B cell (primary cell): ENCODE data around the gene AAMP. TPM values are rescaled to one million over a fixed set of nuclear protein-coding genes. Genes with fewer than 3 reads are reported as not detected.
A peak's percentile ranks its signal among the peaks of the same experiment; 100 is the strongest.

Source experiments
- ATAC-seq: fragments of 200-7000 bp; cut with Tn5 transposase; one replicate; pipeline ENCODE4 v1.10.0; 2021; ENCODE audit warnings: low read depth, mild to moderate bottlenecking, moderate number of reproducible peaks, moderate library complexity
- CTCF ChIA-PET: fragments of 350-600 bp; sonication (Branson Sonifier 250); formaldehyde crosslinking; loops from one replicate; lab custom pipeline; 2021; ENCODE audit warnings: antibody characterized with exemption, inconsistent platforms; lab: Charles Lee
- POLR2A ChIA-PET: fragments of 350-600 bp; sonication (Branson Sonifier 250); formaldehyde crosslinking; loops from one replicate; lab custom pipeline; 2021; ENCODE audit warnings: antibody characterized with exemption; lab: Charles Lee
- DNase-seq: peaks from one replicate; pipeline ENCODE4 v3.0.0; 2013
- H2AFZ ChIP-seq: 2 replicates; pipeline ENCODE4 v1.6.1; 2012; ENCODE audit warnings: mild to moderate bottlenecking, low read depth, low read length; ENCODE audit not compliant: insufficient read depth, poor library complexity, severe bottlenecking
- H3K27ac ChIP-seq, 2 donors: 1 replicate in 1 of 2; 2 replicates in 1 of 2; pipeline ENCODE4 v1.5.1; 2012 to 2013; ENCODE audit warnings: low read length in 2 of 2, mild to moderate bottlenecking in 2 of 2, moderate library complexity in 1 of 2
- H3K27me3 ChIP-seq, 4 experiments: fragments of 200-600 bp in 1 of 4; sonication (generic) in 1 of 4; replicated peaks in 1 of 4; 1 replicate in 2 of 4; 2 replicates in 2 of 4; pipeline versions ENCODE4 v1.6.1 to v1.7.0; 2013 to 2016; ENCODE audit warnings: low read length in 3 of 4, mild to moderate bottlenecking in 2 of 4, mixed read lengths in 1 of 4, moderate library complexity in 1 of 4; ENCODE audit not compliant: insufficient read depth in 4 of 4, control insufficient read depth in 3 of 4; ENCODE audit errors: control extremely low read depth in 1 of 4
- H3K36me3 ChIP-seq, 2 experiments: replicated peaks in 1 of 2; 1 replicate in 1 of 2; 2 replicates in 1 of 2; pipeline versions ENCODE4 v1.6.1 to v1.7.1; 2013; ENCODE audit warnings: low read length in 1 of 2; ENCODE audit not compliant: insufficient read depth in 2 of 2, control insufficient read depth in 1 of 2; ENCODE audit errors: control extremely low read depth in 1 of 2, extremely low read depth in 1 of 2
- H3K4me1 ChIP-seq, 2 donors: fragments of 200-600 bp in 1 of 2; sonication (generic) in 1 of 2; 1 replicate in 1 of 2; 2 replicates in 1 of 2; pipeline versions ENCODE4 v1.5.1 to v1.6.1; 2013 to 2017; ENCODE audit warnings: low read length in 2 of 2; ENCODE audit not compliant: control insufficient read depth in 2 of 2, insufficient read depth in 2 of 2
- H3K4me2 ChIP-seq: replicated peaks from 2 replicates; pipeline ENCODE3; 2012; ENCODE audit warnings: mild to moderate bottlenecking, low read depth, low read length; ENCODE audit not compliant: poor library complexity, severe bottlenecking
- H3K4me3 ChIP-seq, 5 experiments: fragments of 200-600 bp in 1 of 5; sonication (generic) in 1 of 5; 1 replicate in 3 of 5; 2 replicates in 2 of 5; pipeline versions ENCODE4 v1.5.1 to v1.7.0; 2011 to 2016; ENCODE audit warnings: low read length in 4 of 5, mild to moderate bottlenecking in 4 of 5, low read depth in 2 of 5, control low read depth in 1 of 5, moderate library complexity in 1 of 5; ENCODE audit not compliant: insufficient read depth in 1 of 5; ENCODE audit errors: control extremely low read depth in 1 of 5, extremely low read depth in 1 of 5
- H3K79me2 ChIP-seq: fragments of 200-600 bp; sonication (generic); one replicate; pipeline ENCODE4 v1.6.0; 2016; ENCODE audit warnings: low read length; ENCODE audit not compliant: control insufficient read depth, insufficient read depth
- H3K9ac ChIP-seq: fragments of 200-600 bp; sonication (generic); 2 replicates; pipeline ENCODE4 v1.6.1; 2017; ENCODE audit warnings: mild to moderate bottlenecking, low read length, moderate library complexity
- H3K9me3 ChIP-seq, 3 donors: one replicate each; pipeline versions ENCODE4 v1.6.1 to v1.7.1; 2013; ENCODE audit warnings: low read length in 2 of 3; ENCODE audit not compliant: control insufficient read depth in 2 of 3, insufficient read depth in 1 of 3; ENCODE audit errors: control extremely low read depth in 1 of 3
- H4K20me1 ChIP-seq: 2 replicates; pipeline ENCODE4 v1.6.0; 2012; ENCODE audit warnings: mild to moderate bottlenecking, low read length; ENCODE audit not compliant: insufficient read depth, control insufficient read depth, poor library complexity, severe bottlenecking
- H3K27ac Mint-ChIP-seq: one replicate; pipeline ENCODE4 v1.8.0; 2021; ENCODE audit warnings: mixed read lengths
- H3K27me3 Mint-ChIP-seq: one replicate; pipeline ENCODE4 v1.8.0; 2021; ENCODE audit warnings: mixed read lengths
- H3K4me1 Mint-ChIP-seq: one replicate; pipeline ENCODE4 v1.8.0; 2021; ENCODE audit warnings: mixed read lengths
- H3K4me3 Mint-ChIP-seq: one replicate; pipeline ENCODE4 v1.8.0; 2021; ENCODE audit warnings: mixed read lengths
- H3K9me3 Mint-ChIP-seq: one replicate; pipeline ENCODE4 v1.8.0; 2022; ENCODE audit warnings: mixed read lengths; ENCODE audit not compliant: insufficient read depth
- CTCF ChIP-seq: fragments of 200-600 bp; IDR thresholded peaks from one replicate; pipeline ENCODE4 v1.8.0; 2022; ENCODE audit warnings: antibody characterized with exemption, mild to moderate bottlenecking
- EZH2 ChIP-seq: IDR thresholded peaks from 2 replicates; pipeline ENCODE4 v1.6.1; 2012; ENCODE audit warnings: borderline replicate concordance, low read depth, mild to moderate bottlenecking, moderate library complexity, low read length; ENCODE audit not compliant: insufficient read depth, poor library complexity, severe bottlenecking
- WGBS: methylation state at CpG from one replicate; pipeline ENCODE4 v1.1.5; 2013; ENCODE audit warnings: missing lambda C conversion rate; ENCODE audit not compliant: insufficient coverage; 5-methylcytosine and 5-hydroxymethylcytosine counted together
- intact Hi-C: fragments of 100-400 bp; cut with micrococcal nuclease; formaldehyde crosslinking; loops from one replicate; pipeline ENCODE4 v1.10.0; 2022
- polyA plus RNA-seq: library from polyadenylated mRNA; depleted of rRNA; stranded (reverse); fragments of >200 nt; gene quantifications from 2 replicates; pipeline ENCODE4 v1.2.3, GENCODE V29; 2012
- total RNA-seq, 2 donors: library from RNA; stranded (reverse); fragments of 120-200 nt in 1 of 2; gene quantifications; 1 replicate in 1 of 2; 2 replicates in 1 of 2; pipeline versions ENCODE4 v1.2.3 to v1.2.4, GENCODE V29; 2013 to 2022

AAMP gene
- total and polyA plus RNA-seq, 2 donors (not counting 1 experiment from before 2014, with no cell fraction given): 56.4 to 65.7 TPM

- no peak for ATAC-seq
- 86% methylated on average over 4 of the region's 5 CpGs for WGBS
- POLR2A ChIA-PET: interaction anchor here (0.6 to 3.7 kb wide), 8 partner anchors 14 to 124 kb away, joined by 3 to 36 read pairs (median 13); partner anchors contain the start of genes CATIP and TMBIM1
- Histone ChIP-seq H3K4me3 (no peak overlapping the region), H3K9ac (no peak overlapping the region), H3K4me1 (peaks cover 36 to 53% of the 10 kb centered on the region in 2 donors), H3K36me3 (peaks cover 3 to 47% of the 10 kb centered on the region in 2 experiments), H4K20me1 (peaks cover 16% of the 10 kb centered on the region), H2AFZ (no peak overlapping the region), H3K4me2 (peak overlapping the region; percentile 91), H3K79me2 (peaks cover 35% of the 10 kb centered on the region), H3K27ac (peak overlapping the region; percentile 4 to 38), H3K9me3 (no peaks in the 10 kb centered on the region), H3K27me3 (no peaks in the 10 kb centered on the region)
- intact Hi-C loops: loop anchor here (1.0 to 5.0 kb wide), 7 partner anchors 15 to 1325 kb away; partner anchors contain the start of genes CATIP, GMPPA and STK11IP
- Mint-ChIP-seq H3K9me3 (no peaks in the 10 kb centered on the region), H3K27me3 (no peaks in the 10 kb centered on the region), H3K4me3 (peak overlapping the region; percentile 84), H3K27ac (peak overlapping the region; percentile 86), H3K4me1 (peaks cover 60% of the 10 kb centered on the region)
- CTCF ChIA-PET: interaction anchor here (0.9 to 8.0 kb wide), 22 partner anchors 10 to 416 kb away, joined by 3 to 331 read pairs (median 6); partner anchors contain the start of genes ARPC2, CATIP, CTDSP1 and GPBAR1
- TF ChIP-seq EZH2: no peak
- no peak for TF ChIP-seq CTCF
- no peak for DNase-seq
Measured at GRCh38 chr2:218271865-218272530, 2.1 kb upstream of the AAMP start.

GRCh38 chr2:218271487-218271797 is 1.5 kb upstream of the AAMP start:
- peak overlapping the region in 1 of 2 donors; percentile 18 for H3K27ac ChIP-seq

More at GRCh38 chr2:218271487-218271797, 1.5 kb upstream of the AAMP start:
- Histone ChIP-seq H3K9ac (peak overlapping the region; percentile 87), H3K4me3 (peak overlapping the region in 2 of 5 experiments; percentile 81 to 92), H3K4me1 (peaks cover 36 to 53% of the 10 kb centered on the region in 2 donors), H3K4me2 (peak overlapping the region; percentile 91), H3K9me3 (no peaks in the 10 kb centered on the region), H3K79me2 (peaks cover 39% of the 10 kb centered on the region), H2AFZ (no peak overlapping the region), H4K20me1 (peaks cover 22% of the 10 kb centered on the region), H3K27me3 (no peaks in the 10 kb centered on the region), H3K36me3 (peaks cover 3 to 47% of the 10 kb centered on the region in 2 experiments)
- peak overlapping the region; percentile 86 for H3K27ac Mint-ChIP-seq
- ChIA-PET CTCF (interaction anchor here (0.9 to 8.0 kb wide), 14 partner anchors 10 to 245 kb away, joined by 3 to 331 read pairs (median 12); partner anchors contain the start of genes ARPC2, CATIP, CTDSP1 and GPBAR1), POLR2A (interaction anchor here (0.6 to 3.7 kb wide), 8 partner anchors 15 to 125 kb away, joined by 3 to 32 read pairs (median 10); partner anchors contain the start of genes CATIP and TMBIM1)
- ATAC-seq (no peak), DNase-seq (no peak)
- H3K4me1 Mint-ChIP-seq: peaks cover 60% of the 10 kb centered on the region
- TF ChIP-seq EZH2: no peak
- TF ChIP-seq CTCF: no peak
- intact Hi-C loops: loop anchor here (5.0 kb wide), 2 partner anchors 1226 to 1326 kb away; partner anchors contain the start of genes GMPPA and STK11IP
- WGBS: 76% methylated on average over 4 of the region's 4 CpGs
- no peaks in the 10 kb centered on the region for H3K27me3 Mint-ChIP-seq
- H3K9me3 Mint-ChIP-seq: no peaks in the 10 kb centered on the region
- H3K4me3 Mint-ChIP-seq: peak overlapping the region; percentile 84
